GM21447 (cell line): ENCODE data around the gene ACBD7.
A peak's percentile ranks its signal among the peaks of the same experiment; 100 is the strongest.

ENCODE experiments used
- ATAC-seq: cut with Tn5 transposase; IDR thresholded peaks from one replicate; pipeline ENCODE4 v1.9.1; 2021; ENCODE audit not compliant: unreplicated experiment

ACBD7 gene

DNA sequence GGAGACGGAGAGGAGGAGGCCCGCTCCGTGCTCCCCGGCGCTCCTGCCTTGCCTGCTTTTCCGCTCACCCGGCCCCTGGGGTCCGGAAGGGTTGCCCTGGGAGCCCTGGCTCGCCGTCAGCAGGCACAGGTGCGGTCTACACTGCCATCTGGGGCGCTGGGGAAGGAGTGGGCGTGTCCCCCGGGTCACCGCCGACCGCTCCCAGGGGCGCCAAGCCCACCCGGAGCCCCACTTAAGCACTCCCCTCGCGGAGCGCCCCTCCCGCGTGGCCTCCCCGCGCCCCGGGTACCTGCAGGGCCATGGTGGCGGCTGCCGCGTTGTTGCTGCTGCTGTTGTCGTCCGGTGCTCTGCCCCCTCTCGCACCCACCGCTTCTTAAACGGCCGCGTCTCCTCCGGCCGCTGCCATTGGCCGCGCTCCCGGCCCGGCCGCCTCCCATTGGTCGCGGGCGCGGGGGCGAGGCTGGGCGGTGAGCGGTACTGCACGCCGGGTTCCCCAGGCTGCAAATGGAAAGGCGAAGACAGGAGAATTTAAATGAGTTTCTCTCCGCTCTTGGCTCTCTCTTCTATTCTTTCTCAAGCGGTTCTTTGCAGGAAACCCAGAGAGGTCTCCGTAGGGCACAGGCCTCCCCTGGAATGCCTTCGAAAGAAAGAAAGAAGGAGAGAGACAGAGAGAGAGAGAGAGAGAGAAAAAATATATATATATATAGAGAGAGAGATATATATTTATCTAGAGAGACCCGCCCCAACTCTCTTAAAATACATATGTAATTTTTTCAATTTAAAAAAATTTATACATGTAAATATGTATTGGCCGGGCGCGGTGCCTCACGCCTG, at the start of gene ACBD7:
TSS of gene ACBD7 (minus strand) at position 349 of the 834 bp plus-strand sequence. CDS start at position 301, 48 bp downstream.
- peak; percentile 97 for ATAC-seq

DNA sequence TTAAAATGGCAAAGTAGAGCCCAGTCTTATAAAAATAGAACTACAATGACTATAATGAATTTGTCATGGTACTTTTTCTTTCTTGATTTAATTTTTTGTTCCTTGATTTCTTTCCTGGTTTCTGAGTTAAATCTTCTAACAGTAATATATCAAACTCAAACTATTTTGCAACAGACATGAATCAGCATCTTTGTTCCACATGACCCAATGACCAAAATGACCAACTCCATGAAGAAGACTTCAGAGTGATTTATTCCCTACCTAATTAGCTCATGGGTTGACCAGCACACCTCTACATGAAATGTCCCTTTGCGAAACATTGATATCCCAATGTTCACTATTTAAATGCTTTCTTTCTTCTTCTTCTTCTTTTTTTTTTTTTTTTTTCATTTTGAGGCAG, 49.1 kb upstream of the ACBD7 start:
- ATAC-seq, result no peak

DNA sequence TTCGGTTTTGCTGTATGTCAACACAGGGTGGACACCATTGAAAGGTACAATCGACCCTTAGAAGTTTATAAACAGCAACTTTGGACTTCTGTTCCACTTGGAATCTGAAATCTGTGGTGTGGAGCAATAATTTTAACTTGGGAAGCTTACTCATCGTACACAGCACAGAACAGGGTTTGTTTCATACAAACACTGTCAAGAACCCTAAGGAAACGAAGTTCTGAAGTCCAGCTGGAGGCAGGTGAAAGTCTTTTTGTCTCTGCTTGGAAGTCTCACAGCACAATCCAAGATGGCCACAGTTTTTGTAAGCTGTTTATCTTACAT, 48.4 kb upstream of the ACBD7 start:
- no peak for ATAC-seq

DNA sequence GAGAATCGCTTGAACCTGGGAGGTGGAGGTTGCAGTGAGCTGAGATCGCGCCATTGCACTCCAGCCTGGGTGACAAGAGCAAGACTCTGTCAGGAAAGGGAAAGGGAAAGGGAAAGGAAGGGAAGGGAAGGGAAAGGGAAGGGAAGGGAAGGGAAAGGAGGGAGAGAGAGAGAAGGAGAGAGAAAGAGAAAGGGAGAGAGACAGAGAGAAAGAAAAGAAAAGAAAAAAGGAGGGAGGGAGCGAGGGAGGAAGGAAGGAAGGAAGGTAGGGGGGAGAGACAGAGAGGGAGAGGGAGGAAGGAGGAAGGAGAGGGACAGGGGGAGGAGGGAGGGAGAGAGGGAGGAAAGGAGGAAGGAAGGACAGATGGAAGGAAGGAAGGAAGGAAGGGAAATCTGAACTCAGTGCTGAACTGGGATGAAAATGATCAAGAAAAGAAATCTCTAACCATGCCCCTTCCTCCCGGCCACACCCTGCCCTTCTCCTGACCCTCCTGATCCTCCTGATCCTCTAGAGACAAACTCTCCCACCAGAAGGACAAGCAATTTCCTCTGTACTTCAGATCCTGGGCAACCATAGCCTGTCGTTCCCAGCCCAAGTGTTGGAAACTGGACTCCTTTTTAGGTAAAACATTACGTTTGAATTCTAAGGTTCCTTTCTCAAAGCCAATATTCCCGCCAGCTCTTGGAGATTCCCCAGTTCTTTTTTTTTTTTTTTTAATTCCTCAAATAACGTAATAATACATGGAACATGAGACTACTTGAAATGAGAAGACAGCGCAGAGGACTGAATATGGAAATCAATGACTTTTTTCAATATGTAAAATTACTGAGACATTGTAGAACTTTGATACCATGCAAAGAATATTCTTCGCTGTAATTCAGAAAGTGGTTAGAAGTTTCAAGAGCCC, 47.8 kb upstream of the ACBD7 start:
- no peak for ATAC-seq

DNA sequence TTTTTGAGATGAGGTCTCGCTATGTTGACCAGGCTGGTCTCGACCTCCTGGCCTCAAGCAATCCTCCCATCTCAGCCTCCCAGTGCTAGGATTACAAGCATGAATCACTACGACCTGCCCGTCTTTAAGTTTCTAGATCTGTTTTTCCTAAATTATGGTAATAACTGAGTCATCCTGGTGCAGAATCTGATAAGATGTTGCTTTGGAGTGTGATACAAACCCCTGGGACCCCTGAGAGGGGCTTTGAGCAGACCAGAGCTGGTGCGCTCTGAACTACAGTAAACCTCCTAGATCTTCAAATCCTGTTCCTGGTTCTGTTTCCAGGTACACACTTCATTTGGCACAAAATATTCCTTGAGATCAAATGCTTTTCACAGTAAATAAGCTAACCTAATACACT, 42.8 kb upstream of the ACBD7 start:
- no peak for ATAC-seq

DNA sequence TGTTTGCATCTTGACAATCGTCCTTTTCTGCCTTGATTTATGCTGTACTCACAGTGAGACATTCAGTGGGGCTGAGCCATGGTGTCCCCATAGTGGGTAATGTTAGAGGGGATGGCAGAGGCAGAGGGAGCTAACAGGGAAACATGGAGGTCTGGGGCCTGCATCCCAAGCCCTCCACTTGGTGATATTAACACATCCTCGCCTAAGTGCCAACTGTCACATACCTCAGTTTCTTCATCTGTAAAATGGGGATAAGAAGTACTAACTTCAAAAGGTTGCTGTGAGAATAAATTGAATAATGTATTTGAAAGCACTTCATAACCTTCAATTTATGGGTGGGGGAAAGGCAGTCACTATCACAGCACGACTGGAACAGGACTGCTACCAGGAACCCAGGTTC, 36.3 kb upstream of the ACBD7 start:
- no peak for ATAC-seq

DNA sequence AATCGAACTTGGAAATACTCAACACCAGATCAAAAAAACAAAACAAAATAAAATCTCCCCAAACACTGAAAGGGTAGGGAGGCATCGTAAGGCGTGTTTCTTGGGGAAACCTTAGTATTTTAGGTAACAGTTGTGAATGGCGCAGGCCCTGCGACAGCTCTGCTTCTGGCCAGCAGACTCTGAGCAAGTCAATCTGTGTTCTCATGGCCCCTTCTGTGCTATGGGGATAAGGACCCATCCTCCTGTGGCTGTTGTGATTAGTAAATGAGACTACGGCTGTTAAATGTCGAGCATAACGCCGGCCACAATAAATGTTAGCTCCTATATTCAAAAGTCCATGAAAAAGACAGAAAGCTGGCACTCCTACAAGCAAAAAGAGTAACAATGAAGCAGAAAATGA, 35.6 kb upstream of the ACBD7 start:
- ATAC-seq, result no peak

DNA sequence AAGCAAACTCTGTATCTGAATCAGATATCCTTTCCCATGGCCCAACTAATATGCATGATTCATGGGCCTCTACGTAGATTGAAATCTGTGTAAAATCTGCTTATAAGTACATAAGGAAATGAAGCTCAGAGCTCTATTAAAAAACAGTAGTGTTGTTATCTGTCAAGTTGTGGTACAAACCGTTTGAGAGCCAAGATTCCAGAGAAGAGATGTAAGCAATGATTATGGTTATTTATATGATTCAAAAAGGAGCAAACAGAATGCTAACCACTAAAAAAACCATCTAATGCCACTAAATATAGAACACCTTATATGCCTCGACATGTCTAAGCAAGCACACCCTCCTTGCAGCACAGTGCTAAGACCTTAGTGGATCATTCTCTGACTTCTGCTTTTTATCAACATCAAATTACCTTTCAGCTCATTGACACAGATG, 35.2 kb upstream of the ACBD7 start:
- no peak for ATAC-seq

DNA sequence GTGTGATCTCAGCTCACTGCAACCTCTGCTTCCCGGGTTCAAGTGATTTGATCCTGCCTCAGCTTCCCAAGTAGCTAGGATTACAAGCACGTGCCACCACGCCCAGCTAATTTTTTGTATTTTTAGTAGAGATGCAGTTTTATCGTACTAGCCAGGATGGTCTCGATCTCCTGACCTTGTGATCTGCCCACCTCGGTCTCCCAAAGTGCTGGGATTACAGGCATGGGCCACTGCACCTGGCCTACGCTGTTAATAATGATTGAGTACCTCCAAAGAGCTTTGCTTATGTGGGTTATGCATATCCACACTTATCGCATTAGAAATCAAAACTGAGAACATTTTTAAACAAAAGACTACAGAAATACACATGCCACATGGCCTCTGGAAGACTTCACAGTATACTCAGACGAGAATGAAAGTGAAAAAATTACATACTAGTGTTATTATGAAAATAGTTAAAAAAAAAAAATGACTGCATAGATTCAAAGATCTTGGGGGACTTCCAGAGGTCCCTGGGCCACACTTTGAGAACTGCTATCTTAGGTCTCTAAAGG, 34.0 kb upstream of the ACBD7 start:
- ATAC-seq, result peak; percentile 87

DNA sequence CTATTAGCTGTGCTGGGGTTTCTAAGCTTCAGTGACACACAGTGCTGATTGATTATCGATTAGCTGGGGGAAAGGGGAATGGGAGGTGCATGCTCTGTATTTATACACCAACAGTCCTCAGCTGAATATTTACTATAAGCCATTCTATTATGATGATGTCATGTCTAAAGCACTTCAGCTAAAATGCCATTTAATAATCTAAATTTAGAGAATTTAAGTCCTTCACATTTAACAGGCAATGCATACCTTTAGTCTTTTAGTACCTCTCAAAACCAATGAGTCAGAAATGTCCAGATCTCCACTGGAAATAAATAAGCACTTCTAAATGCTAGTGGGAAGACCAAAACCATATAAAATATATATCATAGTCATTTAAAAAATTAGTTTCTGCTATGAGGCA, 33.1 kb upstream of the ACBD7 start:
- ATAC-seq, result no peak

DNA sequence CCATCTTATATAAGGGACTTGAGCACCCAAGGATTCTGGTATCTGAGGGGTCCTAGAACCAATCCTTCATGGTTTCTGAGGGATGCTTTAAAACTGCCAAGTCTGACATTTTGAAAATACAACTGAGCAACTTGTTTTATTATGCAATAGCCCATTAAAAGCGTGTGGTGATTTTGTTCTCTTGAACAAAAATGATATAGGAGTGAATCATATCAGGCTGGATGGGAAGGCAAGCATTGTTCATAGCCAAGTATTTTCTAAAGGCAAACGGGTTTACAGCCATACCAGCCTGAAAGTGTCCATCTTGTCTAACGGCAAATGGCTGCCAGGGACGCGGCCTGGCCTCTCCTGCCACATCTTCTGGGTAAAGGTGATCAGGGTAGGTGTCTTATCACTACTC, 31.9 kb upstream of the ACBD7 start:
- ATAC-seq, result no peak

DNA sequence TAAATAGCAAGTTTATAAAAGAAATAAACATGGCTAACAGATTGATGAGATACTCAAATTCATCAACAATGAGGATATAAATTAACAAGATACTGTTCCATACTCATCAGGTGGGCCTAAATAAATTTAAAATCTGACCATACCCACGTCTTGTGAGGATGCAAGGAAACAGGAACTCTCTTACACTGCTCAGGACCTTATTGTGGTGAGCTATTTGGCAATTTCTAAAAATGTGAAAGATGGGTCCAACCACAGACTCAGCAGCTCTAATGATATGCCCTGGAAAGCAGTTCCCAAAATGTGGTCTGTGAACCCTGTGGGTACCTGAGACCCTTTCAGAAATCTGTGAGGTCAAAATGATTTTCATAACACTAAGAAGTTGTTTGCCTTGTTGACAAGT, 30.0 kb upstream of the ACBD7 start:
- ATAC-seq, result no peak

DNA sequence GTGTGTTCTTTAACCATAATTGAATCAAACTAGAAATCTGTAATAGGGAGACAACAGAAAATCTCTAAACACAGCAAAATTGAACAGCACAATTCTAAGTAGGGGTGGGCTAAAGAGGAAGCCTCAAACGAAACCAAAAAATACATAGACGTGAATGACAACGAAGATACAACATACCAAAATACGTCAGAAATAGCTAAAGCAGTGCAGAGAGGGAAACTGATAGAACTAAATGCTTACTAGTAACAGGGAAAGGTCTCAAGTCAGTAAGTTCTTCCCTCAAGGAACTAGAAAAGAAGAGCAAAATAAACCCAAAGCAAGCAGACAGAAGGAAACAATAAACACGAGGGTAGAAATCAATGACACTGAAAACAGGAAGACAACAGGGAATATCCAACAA, 27.6 kb upstream of the ACBD7 start:
- no peak for ATAC-seq

DNA sequence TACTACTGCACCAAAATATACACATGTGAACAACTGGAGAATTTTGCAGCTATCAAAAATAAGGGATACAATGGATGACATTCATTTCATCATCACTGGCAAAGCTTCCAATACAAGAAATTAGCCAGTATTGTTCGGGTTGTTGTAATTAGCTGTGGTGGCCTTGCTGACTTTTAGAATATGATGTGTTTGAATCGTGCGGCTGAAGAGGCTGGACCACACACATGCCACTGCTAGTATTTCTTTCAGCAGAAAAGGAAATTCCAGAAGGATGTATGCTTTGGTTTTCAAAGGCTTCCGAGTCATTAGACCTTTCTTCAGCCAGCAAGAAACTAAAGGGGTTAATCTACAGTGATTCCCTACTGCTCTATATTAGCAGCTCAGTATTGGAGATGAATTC, 25.2 kb upstream of the ACBD7 start:
- no peak for ATAC-seq

DNA sequence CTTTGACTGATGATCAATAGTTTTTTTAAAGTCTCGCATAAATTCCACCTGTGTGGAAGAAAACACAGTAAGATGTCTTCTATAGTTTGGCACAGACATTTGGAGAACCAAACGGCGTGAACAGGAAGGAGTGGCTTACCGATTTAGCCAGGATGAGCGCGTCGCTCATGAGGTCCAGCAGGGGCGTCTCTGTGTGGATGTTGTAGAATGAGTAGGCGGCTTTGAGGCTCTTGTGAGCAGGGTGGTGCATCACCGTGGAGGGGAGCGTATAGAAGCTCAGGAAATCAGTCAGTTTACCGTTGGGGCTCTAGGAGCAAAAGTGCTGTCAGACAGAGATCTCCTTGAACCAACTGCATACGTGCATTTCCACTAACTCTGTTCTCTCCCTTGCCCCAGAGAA, 24.1 kb upstream of the ACBD7 start:
- ATAC-seq, result no peak

DNA sequence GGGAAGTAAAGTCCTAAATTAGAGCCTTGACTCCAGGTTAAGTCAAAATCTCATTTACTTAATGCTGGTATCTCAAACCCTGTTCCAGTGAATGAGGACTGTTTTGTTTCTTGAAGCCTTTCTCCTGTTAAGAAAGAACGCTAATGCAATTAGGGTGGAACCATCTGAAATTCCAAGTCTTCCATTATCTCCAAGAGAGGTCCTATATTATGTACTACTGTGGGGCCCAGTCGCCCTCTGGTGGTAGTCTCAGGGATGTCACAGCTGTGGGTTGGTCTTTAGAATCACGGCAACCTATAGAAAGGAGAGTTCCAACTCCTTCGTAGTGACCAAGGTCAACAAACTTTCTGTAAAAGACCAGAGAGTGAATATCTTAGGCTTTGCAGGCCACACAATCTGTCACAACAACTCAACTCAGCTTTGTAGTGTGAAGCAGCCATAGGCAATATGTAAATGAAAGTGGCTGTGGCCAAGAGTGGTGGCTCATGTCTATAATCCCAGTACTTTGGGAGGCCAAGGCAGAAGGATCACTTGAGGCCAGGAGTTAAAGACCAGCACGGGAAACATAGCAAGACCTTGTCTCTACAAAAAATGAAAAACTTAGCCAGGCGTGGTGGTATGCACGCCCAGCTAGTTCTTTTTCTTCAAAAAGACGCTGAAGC, 17.9 kb upstream of the ACBD7 start:
- ATAC-seq, result peak; percentile 85

DNA sequence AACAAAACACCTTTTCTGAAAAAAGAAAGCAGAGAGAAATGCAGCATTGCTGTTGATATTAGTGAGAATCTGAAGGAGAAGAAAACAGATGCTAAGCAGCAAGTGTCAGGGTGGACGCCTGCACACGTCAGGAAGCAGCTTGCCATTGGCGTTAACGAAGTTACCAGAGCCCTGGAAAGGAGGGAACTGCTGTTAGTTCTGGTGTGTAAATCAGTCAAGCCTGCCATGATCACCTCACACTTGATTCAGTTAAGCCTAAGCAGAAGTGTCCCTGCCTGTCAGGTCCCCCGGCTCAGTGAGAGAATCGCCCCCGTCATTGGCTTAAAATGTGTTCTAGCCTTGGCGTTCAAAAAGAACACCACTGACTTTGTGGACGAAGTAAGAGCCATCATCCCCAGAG, 14.9 kb upstream of the ACBD7 start:
- ATAC-seq, result no peak

DNA sequence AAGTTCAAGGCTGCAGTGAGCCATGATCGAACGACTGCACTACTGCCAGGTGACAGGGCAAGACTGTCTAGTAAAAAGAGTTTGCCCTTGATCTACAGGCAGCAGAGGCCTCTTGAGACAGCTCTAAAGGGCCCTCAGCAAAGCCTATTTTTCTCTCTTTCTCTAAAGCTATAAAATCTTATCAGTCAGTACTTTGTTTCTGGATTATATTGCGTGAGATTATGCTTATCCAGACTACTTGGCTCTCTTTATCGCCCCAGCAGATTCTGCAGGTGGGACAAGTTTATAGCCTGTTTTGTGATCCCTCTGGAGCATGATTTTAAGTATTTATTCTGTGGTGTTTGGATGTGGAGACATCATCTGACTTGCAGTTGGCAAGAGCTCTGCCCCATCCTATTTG, 11.3 kb upstream of the ACBD7 start:
- no peak for ATAC-seq

DNA sequence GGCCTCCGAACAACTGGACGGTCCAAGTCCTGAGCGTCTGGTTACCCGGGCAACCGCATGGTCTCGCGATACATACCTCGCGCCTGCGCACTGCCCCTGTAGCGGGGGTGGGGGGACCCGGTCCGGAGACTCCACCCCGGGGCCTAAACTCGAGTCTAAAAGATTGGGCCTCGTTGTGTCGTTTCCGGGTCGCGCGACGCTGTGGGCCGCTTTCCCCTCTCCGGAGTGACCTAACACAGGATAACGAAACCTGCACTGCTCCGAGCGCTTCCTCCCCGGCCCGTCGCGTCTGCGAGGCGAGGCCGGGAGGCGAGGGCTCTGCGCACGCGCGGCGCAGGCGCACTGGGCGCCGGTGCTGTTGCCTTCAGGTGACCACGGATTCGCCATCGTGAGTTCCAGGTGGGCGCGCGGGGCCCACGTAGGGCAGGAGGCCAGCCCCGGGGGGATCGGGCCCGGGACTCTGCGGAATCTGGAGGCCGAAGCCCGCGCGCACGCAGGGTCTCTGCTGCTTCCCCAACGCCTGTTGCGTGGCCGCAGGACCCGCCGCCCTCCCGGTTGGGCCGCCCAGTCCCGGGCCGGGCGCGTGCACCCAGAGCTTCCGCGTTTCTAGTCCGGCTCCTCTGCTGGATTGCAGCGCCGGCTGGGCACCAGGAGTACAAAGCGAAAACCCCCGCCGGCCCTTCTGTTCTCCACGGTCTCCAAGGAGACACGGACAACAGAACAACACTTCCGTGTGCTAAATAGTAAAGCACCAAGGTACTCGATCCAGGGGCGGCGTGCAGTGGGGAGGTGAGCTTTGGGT, 8.6 kb upstream of the ACBD7 start, which contains the start of gene RPP38:
TSS of gene RPP38 (plus strand) at position 345 of the 802 bp plus-strand sequence. CDS start 5,960 bp downstream, outside the sequence.
- ATAC-seq, result peak; percentile 86

DNA sequence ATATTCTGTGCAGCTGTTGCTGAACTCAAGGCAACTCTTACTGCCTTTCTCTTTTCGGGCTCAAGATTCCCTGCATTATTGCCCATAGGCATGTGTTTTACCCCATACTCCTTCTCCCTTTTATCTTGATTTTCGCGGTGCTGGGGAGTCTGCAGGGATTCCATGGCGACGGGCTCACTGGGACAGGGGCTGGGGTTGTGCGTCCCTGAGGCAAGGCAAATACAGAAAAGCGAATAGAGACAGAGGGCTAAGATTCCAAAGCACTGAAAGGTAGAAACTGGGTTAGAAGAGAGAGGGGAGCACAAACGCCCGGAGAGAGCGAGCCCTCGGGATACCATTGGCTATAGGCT, 8.1 kb upstream of the ACBD7 start:
- ATAC-seq, result peak; percentile 17
